ENCODE measurements around the gene SCAPER.
"Not testable (repeated sequence)": the region's sequence is repeated elsewhere in the genome, so short reads cannot be mapped to it uniquely, and the experiment has no call there.

Gene SCAPER

GRCh38 chr15:76321602-76322001 is 583.5 kb downstream of the SCAPER start:
- no peak for DNase-seq (ENCODE audit: low read depth, low spot score)
- CTCF ChIA-PET: interaction anchor here (1.6 kb wide), 1 partner anchor 9 kb away, joined by 11 read pairs; no protein-coding TSS in a partner anchor
- no peak for TF ChIP-seq CTCF (IDR thresholded peaks at IDR 0.05; ENCODE audit: insufficient read depth, low read length, missing control alignments)
- no peak overlapping the region for H3K4me3 ChIP-seq (ENCODE audit: low read depth, low read length)
- POLR2A ChIA-PET: no interaction called here

GRCh38 chr15:76321171-76321570 is 584.0 kb downstream of the SCAPER start:
- CTCF ChIA-PET: interaction anchor here (1.6 kb wide), 1 partner anchor 9 kb away, joined by 11 read pairs; no protein-coding TSS in a partner anchor
- H3K4me3 ChIP-seq (ENCODE audit: low read depth, low read length): no peak overlapping the region
- no peak for TF ChIP-seq CTCF (IDR thresholded peaks at IDR 0.05; ENCODE audit: insufficient read depth, low read length, missing control alignments)
- no peak for DNase-seq (ENCODE audit: low read depth, low spot score)
- POLR2A ChIA-PET: no interaction called here

- TF ChIP-seq CTCF (IDR thresholded peaks at IDR 0.05; ENCODE audit: insufficient read depth, low read length, missing control alignments): no peak
- DNase-seq (ENCODE audit: low read depth, low spot score): no peak
- H3K4me3 ChIP-seq (ENCODE audit: low read depth, low read length): no peak overlapping the region
- CTCF ChIA-PET: no interaction called here
- POLR2A ChIA-PET: no interaction called here
Observed at GRCh38 chr15:76320012-76320411, 585.1 kb downstream of the SCAPER start.

GRCh38 chr15:76313731-76314130 is 591.4 kb downstream of the SCAPER start:
- TF ChIP-seq CTCF (IDR thresholded peaks at IDR 0.05; ENCODE audit: insufficient read depth, low read length, missing control alignments): no peak
- POLR2A ChIA-PET: no interaction called here
- no peak overlapping the region for H3K4me3 ChIP-seq (ENCODE audit: low read depth, low read length)
- CTCF ChIA-PET: interaction anchor here (1.1 to 3.4 kb wide), 2 partner anchors 16 to 120 kb away, joined by 3 to 16 read pairs; no protein-coding TSS in a partner anchor
- no peak for DNase-seq (ENCODE audit: low read depth, low spot score)

- POLR2A ChIA-PET; DNase-seq (ENCODE audit: low read depth, low spot score); H3K4me3 ChIP-seq (ENCODE audit: low read depth, low read length): not testable (repeated sequence)
- CTCF ChIA-PET: interaction anchor here (0.9 to 1.1 kb wide), 3 partner anchors 17 to 120 kb away, joined by 3 to 6 read pairs (median 3); no protein-coding TSS in a partner anchor
Observed at GRCh38 chr15:76313175-76313567, 592.0 kb downstream of the SCAPER start.

- no peak for TF ChIP-seq CTCF (IDR thresholded peaks at IDR 0.05; ENCODE audit: insufficient read depth, low read length, missing control alignments)
- no peak overlapping the region for H3K4me3 ChIP-seq (ENCODE audit: low read depth, low read length)
- POLR2A ChIA-PET: no interaction called here
- CTCF ChIA-PET: interaction anchor here (0.9 to 1.1 kb wide), 3 partner anchors 17 to 119 kb away, joined by 3 to 6 read pairs (median 3); no protein-coding TSS in a partner anchor
- DNase-seq (ENCODE audit: low read depth, low spot score): no peak
Observed at GRCh38 chr15:76312540-76313174, 592.5 kb downstream of the SCAPER start.
